HG02938 (cell line): ENCODE data around the gene RNF212B.

Experiments used
- ATAC-seq: cut with Tn5 transposase; IDR thresholded peaks from one replicate; pipeline ENCODE4 v1.9.1; 2021; ENCODE audit warnings: mild to moderate bottlenecking, moderate library complexity; ENCODE audit not compliant: unreplicated experiment

Gene RNF212B

GRCh38 chr14:23319746-23320583, 82.2 kb downstream of the RNF212B start:
- ATAC-seq, result no peak

- ATAC-seq, result peak; percentile 88
These were observed 83.1 kb downstream of the RNF212B start, which contains the start of gene PABPN1 for GRCh38 chr14:23320584-23321571. TSS of gene PABPN1 (plus strand) at chr14:23321457. CDS start at chr14:23321470, 13 bp downstream.

DNA sequence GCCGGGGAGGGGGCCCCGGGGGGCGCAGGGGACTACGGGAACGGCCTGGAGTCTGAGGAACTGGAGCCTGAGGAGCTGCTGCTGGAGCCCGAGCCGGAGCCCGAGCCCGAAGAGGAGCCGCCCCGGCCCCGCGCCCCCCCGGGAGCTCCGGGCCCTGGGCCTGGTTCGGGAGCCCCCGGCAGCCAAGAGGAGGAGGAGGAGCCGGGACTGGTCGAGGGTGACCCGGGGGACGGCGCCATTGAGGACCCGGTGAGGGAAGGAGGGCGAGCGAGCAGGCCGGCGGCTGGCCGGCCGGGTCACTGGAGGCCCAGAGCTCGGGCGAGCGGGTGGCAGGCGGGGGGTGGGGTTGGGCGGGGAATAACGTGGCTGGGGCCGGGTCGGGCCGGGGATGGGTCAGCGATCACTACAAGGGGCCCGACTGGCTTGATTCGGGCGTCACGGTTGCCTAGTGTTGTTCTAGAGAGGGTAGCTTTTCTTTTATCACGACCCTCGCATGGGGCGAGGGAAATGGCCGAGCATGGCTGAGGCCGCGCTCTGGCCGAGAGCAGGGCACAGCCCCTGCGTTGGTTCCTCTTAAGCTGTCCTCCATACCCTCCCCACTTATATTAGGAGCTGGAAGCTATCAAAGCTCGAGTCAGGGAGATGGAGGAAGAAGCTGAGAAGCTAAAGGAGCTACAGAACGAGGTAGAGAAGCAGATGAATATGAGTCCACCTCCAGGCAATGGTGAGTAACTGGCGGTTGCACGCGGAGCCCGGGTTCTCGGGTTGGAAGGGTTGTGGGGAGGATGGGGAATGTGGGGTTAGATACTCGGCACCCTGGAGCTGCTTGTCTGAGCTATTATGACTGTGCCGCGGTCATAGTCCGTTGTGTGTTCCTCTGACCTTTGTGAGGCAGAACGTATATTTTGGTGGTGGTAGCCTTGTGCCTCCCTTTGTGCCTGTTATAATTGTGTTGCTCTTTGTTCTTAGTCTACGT, 84.1 kb downstream of the RNF212B start:
- no peak for ATAC-seq
